Naive thymus-derived CD8-positive, alpha-beta T cell (primary cell): ENCODE data around the gene KIRREL3. TPM values are rescaled to one million over a fixed set of nuclear protein-coding genes. Genes with fewer than 3 reads are reported as not detected.

Experiments used
- ATAC-seq, 2 donors: fragments of 150-1000 bp; cut with Tn5 transposase in 1 of 2; sonication (Bioruptor Pico), chemical (Tn5 transposase) in 1 of 2; 1 replicate in 1 of 2; 2 replicates in 1 of 2; pipeline ENCODE4 v1.10.0; 2021; ENCODE audit warnings: mild to moderate bottlenecking in 2 of 2, moderate library complexity in 2 of 2
- POLR2A ChIA-PET: fragments of 350-600 bp; sonication (Branson Sonifier 250); formaldehyde crosslinking; loops from one replicate; lab custom pipeline; 2021; ENCODE audit warnings: antibody characterized with exemption; lab: Charles Lee
- DNase-seq, 10 donors: peaks; one replicate each; pipeline versions ENCODE4 v3.0.0 to v3.0.0-alpha.2; 2020 to 2022
- H3K27ac Mint-ChIP-seq, 10 donors: one replicate each; pipeline ENCODE4 v1.8.0; 2020 to 2022; ENCODE audit warnings: mild to moderate bottlenecking in 10 of 10, mixed read lengths in 10 of 10, moderate library complexity in 4 of 10, inconsistent platforms in 1 of 10
- H3K27me3 Mint-ChIP-seq, 5 donors: one replicate each; pipeline ENCODE4 v1.8.0; 2021 to 2022; ENCODE audit warnings: mixed read lengths in 5 of 5
- H3K36me3 Mint-ChIP-seq, 3 donors: one replicate each; pipeline ENCODE4 v1.8.0; 2020 to 2022; ENCODE audit warnings: mixed read lengths in 3 of 3, mild to moderate bottlenecking in 2 of 3, inconsistent platforms in 1 of 3
- H3K4me1 Mint-ChIP-seq, 4 donors: one replicate each; pipeline ENCODE4 v1.8.0; 2021 to 2022; ENCODE audit warnings: mixed read lengths in 4 of 4
- H3K4me3 Mint-ChIP-seq, 10 donors: one replicate each; pipeline ENCODE4 v1.8.0; 2020 to 2022; ENCODE audit warnings: mild to moderate bottlenecking in 10 of 10, mixed read lengths in 10 of 10, moderate library complexity in 6 of 10, inconsistent platforms in 1 of 10
- H3K9me3 Mint-ChIP-seq, 9 donors: one replicate each; pipeline ENCODE4 v1.8.0; 2020 to 2022; ENCODE audit warnings: mixed read lengths in 9 of 9, mild to moderate bottlenecking in 3 of 9, inconsistent platforms in 1 of 9, moderate library complexity in 1 of 9
- polyA plus RNA-seq, 3 donors: library from polyadenylated mRNA; unstranded; fragments of 300-500 nt; fragmentation: Illumina TruSeq; gene quantifications; one replicate each; pipeline ENCODE4 v1.2.3, GENCODE V29; 2021
- total RNA-seq, 8 experiments: library from RNA in 2 of 8; stranded (reverse) in 2 of 8; gene quantifications; one replicate each; pipeline ENCODE4 v1.2.3 and lab custom pipeline; 2021 to 2026

KIRREL3 gene
- total RNA-seq (not detected), polyA plus RNA-seq (not detected), total RNA-seq (lab: John Stamatoyannopoulos, UW) (0 to 0.08 (median 0) reads per million in 6 experiments)

DNA sequence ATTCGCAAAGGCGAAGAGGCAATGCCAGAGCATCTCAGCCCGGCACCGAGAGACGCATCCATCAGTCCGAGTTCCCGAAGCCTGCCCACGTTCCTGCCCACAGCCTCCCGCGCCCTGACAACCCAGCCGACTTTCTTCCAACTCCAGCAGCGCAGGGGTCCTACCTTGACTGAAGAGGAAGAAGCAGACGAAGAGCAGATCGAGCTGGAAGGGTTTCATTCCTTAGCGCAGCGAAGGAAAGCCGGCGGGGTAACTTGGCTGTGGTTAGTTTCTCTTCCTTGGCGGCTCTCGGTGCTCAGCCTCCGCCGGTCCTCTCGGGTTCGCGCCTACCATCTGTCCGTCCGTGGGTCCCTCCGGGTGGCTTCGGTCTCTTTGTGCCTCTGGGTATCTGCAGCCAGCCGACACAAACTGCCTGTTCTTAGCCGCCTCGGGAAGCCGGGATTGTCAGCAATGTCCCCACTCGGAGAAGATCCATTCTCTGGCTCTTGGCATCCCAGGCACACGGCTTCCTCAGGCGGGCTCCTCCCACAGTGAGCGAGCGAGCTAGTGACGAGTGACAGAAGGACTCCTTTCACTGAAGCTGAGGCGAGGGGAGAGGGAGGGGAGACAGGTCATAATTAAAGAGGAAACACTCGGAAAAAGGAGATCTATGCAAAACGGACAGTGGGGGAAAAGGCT, at the start of gene KIRREL3:
KIRREL3 (minus strand) TSS at position 480 of the 678 bp plus-strand sequence.
- peaks cover 16 to 58% (median 42%) of the 10 kb centered on the region in 5 donors for H3K27me3 Mint-ChIP-seq

GRCh38 chr11:127050186-127050585, 49.6 kb upstream of the KIRREL3 start:
- Mint-ChIP-seq H3K9me3 (no peaks in the 10 kb centered on the region), H3K27ac (no peak overlapping the region), H3K36me3 (no peaks in the 10 kb centered on the region), H3K27me3 (peaks cover 0 to 8% (median 0%) of the 10 kb centered on the region in 5 donors), H3K4me1 (no peaks in the 10 kb centered on the region), H3K4me3 (no peak overlapping the region)
- POLR2A ChIA-PET = no interaction called here
- no peak for ATAC-seq
- no peak for DNase-seq

More for the DNA sequence above, at the start of gene KIRREL3:
- H3K27ac Mint-ChIP-seq = no peak within 1 kb of the TSS
- H3K4me3 Mint-ChIP-seq = no peak within 1 kb of the TSS
- H3K4me1 Mint-ChIP-seq = peaks cover 0 to 3% (median under 1%) of the 10 kb centered on the region in 4 donors
- peaks cover 0 to 3% (median 0%) of the 10 kb centered on the region in 9 donors for H3K9me3 Mint-ChIP-seq
- DNase-seq (no peak), ATAC-seq (no peak)
- POLR2A ChIA-PET = no interaction called here
- no peaks in the 10 kb centered on the region for H3K36me3 Mint-ChIP-seq

DNA sequence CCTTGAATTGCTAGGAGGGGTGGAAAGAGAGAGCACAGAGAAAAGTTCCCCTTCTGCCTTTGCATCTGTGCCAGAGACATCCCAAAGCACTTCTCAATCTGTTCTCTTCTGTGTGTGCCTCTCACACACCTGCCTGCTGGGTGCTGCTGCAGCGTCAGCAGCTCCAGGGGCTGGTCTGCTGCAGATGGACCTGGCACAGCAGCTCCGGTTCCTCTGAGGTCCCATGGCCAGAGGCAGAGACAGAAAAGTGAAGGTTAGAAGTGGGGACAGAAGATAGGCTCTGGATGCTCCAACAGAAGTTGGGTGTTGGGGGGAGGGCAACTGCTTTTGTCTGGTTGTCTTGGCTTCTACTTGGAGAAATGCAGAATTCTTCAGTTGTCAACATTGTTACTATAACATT, 48.9 kb upstream of the KIRREL3 start:
- H3K27me3 Mint-ChIP-seq = peaks cover 0 to 8% (median 0%) of the 10 kb centered on the region in 5 donors
- ATAC-seq (no peak), DNase-seq (no peak)
- H3K4me3 Mint-ChIP-seq = no peak overlapping the region
- no peak overlapping the region for H3K27ac Mint-ChIP-seq
- H3K36me3 Mint-ChIP-seq = no peaks in the 10 kb centered on the region
- H3K9me3 Mint-ChIP-seq = no peaks in the 10 kb centered on the region
- POLR2A ChIA-PET = no interaction called here
- H3K4me1 Mint-ChIP-seq = no peaks in the 10 kb centered on the region

DNA sequence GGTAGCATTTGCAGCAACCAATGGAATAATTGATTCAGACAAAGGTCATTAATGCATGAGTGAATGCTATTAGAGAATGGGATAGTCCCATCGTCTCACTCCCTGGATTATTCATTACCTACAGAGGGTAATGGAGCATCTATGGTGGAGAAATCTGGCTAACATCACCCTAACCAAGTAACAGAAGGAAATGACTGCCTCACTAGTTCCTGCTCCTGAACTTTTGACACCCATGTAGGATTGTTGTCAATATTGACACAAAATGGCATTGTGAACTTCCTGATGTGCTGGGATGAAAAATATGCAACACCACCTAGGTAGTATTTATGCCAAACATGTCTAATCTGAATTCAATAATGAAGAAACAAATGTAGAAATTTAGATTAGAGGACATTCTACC, 44.0 kb upstream of the KIRREL3 start:
- peaks cover 0 to 14% (median 2%) of the 10 kb centered on the region in 5 donors for H3K27me3 Mint-ChIP-seq
- peaks cover 0 to 8% (median 0%) of the 10 kb centered on the region in 9 donors for H3K9me3 Mint-ChIP-seq
- DNase-seq (no peak), ATAC-seq (no peak)
- POLR2A ChIA-PET = no interaction called here
- no peak overlapping the region for H3K4me3 Mint-ChIP-seq
- H3K36me3 Mint-ChIP-seq = no peaks in the 10 kb centered on the region
- H3K4me1 Mint-ChIP-seq = no peaks in the 10 kb centered on the region
- no peak overlapping the region for H3K27ac Mint-ChIP-seq

GRCh38 chr11:127042445-127042844, 41.9 kb upstream of the KIRREL3 start:
- Mint-ChIP-seq H3K27me3 (peaks cover 4 to 26% (median 14%) of the 10 kb centered on the region in 5 donors), H3K27ac (no peak overlapping the region), H3K36me3 (no peaks in the 10 kb centered on the region), H3K9me3 (peaks cover 0 to 8% (median 0%) of the 10 kb centered on the region in 9 donors), H3K4me1 (no peaks in the 10 kb centered on the region), H3K4me3 (no peak overlapping the region)
- no peak for ATAC-seq
- POLR2A ChIA-PET = no interaction called here
- DNase-seq = no peak

- DNase-seq = no peak
- no peaks in the 10 kb centered on the region for H3K4me1 Mint-ChIP-seq
- peaks cover 7 to 26% (median 15%) of the 10 kb centered on the region in 5 donors for H3K27me3 Mint-ChIP-seq
- no peak for ATAC-seq
- no peak overlapping the region for H3K27ac Mint-ChIP-seq
- no peaks in the 10 kb centered on the region for H3K36me3 Mint-ChIP-seq
- no peak overlapping the region for H3K4me3 Mint-ChIP-seq
- H3K9me3 Mint-ChIP-seq = peaks cover 0 to 8% (median 0%) of the 10 kb centered on the region in 9 donors
- POLR2A ChIA-PET = no interaction called here
These were observed 39.0 kb upstream of the KIRREL3 start for GRCh38 chr11:127039591-127039990.

- no peaks in the 10 kb centered on the region for H3K4me1 Mint-ChIP-seq
- H3K9me3 Mint-ChIP-seq = peaks cover 0 to 17% (median 3%) of the 10 kb centered on the region in 9 donors
- no peak overlapping the region for H3K27ac Mint-ChIP-seq
- POLR2A ChIA-PET = no interaction called here
- DNase-seq (no peak), ATAC-seq (no peak)
- H3K4me3 Mint-ChIP-seq = no peak overlapping the region
- H3K36me3 Mint-ChIP-seq = no peaks in the 10 kb centered on the region
- peaks cover 7 to 27% (median 14%) of the 10 kb centered on the region in 5 donors for H3K27me3 Mint-ChIP-seq
These were observed 37.0 kb upstream of the KIRREL3 start for GRCh38 chr11:127037596-127037995.

DNA sequence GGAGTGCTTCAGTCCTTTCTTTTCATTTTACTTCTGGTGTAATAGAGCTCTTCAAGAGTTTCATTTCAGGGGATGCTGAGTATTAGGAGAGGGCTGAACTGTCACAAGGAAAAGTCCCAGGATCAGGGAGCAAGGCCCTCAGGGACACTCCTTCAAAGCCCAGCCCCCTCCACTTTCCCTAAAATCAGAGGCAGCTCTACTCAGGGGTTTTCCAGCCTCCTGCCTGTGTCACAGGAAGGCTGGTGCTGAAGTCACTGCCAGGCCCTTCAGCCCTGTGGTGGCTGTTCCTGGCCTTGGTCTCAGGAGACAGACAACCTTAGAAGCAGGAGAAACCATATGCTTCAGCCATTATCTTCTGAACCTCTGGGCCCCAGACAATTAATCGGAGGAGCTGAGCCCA, 36.4 kb upstream of the KIRREL3 start:
- Mint-ChIP-seq H3K36me3 (no peaks in the 10 kb centered on the region), H3K27ac (no peak overlapping the region), H3K4me3 (no peak overlapping the region), H3K4me1 (no peaks in the 10 kb centered on the region), H3K9me3 (peaks cover 0 to 15% (median 4%) of the 10 kb centered on the region in 9 donors), H3K27me3 (peaks cover 7 to 24% (median 13%) of the 10 kb centered on the region in 5 donors)
- no peak for ATAC-seq
- POLR2A ChIA-PET = no interaction called here
- DNase-seq = no peak

DNA sequence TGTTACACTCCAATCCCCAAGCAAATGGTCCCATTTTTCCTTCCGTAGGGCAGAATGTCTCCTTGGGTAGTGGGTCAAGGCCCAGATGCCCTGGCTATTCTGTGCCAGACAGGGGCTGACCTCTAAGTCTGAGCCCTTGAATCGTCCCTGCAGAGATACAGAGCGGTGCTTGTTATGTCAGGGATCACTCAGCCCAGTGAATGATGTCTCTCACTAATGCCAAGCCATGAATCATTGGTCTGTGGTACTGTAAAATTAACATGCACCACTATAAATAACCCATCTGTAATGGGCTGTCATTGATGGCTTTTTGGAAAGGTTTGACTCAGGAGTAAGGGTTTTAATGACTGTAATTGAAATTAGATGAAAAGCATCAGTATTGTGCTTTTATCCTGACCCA, 35.3 kb upstream of the KIRREL3 start:
- no peaks in the 10 kb centered on the region for H3K4me1 Mint-ChIP-seq

GRCh38 chr11:127034973-127035372, 34.4 kb upstream of the KIRREL3 start:
- no peaks in the 10 kb centered on the region for H3K36me3 Mint-ChIP-seq
- H3K27me3 Mint-ChIP-seq = peaks cover 7 to 24% (median 10%) of the 10 kb centered on the region in 5 donors
- no peak for DNase-seq
- H3K4me1 Mint-ChIP-seq = no peaks in the 10 kb centered on the region
- H3K4me3 Mint-ChIP-seq = no peak overlapping the region
- no peak for ATAC-seq
- H3K9me3 Mint-ChIP-seq = peaks cover 0 to 15% (median 4%) of the 10 kb centered on the region in 9 donors
- H3K27ac Mint-ChIP-seq = no peak overlapping the region
- POLR2A ChIA-PET = no interaction called here

More for the DNA sequence above, 35.3 kb upstream of the KIRREL3 start:
- Mint-ChIP-seq H3K36me3 (no peaks in the 10 kb centered on the region), H3K27ac (no peak overlapping the region), H3K9me3 (peaks cover 0 to 15% (median 4%) of the 10 kb centered on the region in 9 donors), H3K4me3 (no peak overlapping the region), H3K27me3 (peaks cover 7 to 24% (median 10%) of the 10 kb centered on the region in 5 donors)
- POLR2A ChIA-PET = no interaction called here
- ATAC-seq = no peak
- no peak for DNase-seq

- POLR2A ChIA-PET = no interaction called here
- Mint-ChIP-seq H3K27ac (no peak overlapping the region), H3K36me3 (no peaks in the 10 kb centered on the region), H3K9me3 (peaks cover 0 to 10% (median 4%) of the 10 kb centered on the region in 9 donors), H3K4me1 (no peaks in the 10 kb centered on the region), H3K27me3 (peaks cover 0 to 16% (median 7%) of the 10 kb centered on the region in 5 donors), H3K4me3 (no peak overlapping the region)
- ATAC-seq (no peak), DNase-seq (no peak)
These were observed 28.1 kb upstream of the KIRREL3 start for GRCh38 chr11:127028648-127029047.

DNA sequence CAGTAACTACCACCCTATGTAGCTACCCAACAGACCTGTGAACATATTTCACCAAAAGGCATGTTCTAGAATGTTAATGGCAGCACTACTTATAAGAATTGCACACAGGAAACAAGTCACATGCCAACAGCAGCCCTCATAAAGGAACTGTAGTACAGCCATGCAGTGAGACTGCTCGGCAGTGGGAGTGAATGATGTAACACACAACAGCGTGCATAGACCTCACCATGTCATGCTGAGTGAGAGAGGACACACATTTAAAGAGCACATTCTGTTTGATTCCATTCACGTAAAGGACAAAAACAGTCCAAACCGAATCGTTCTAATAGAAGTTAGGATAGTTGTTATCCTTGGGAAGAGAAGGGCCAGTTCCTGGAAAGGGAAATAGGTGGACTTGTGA, 27.2 kb upstream of the KIRREL3 start:
- H3K27me3 Mint-ChIP-seq = peaks cover 0 to 12% (median 7%) of the 10 kb centered on the region in 5 donors
- H3K9me3 Mint-ChIP-seq = peaks cover 0 to 3% (median 2%) of the 10 kb centered on the region in 9 donors
- H3K4me1 Mint-ChIP-seq = no peaks in the 10 kb centered on the region
- POLR2A ChIA-PET = no interaction called here
- no peak overlapping the region for H3K4me3 Mint-ChIP-seq
- H3K36me3 Mint-ChIP-seq = no peaks in the 10 kb centered on the region
- no peak for DNase-seq
- ATAC-seq = no peak
- no peak overlapping the region for H3K27ac Mint-ChIP-seq

- Mint-ChIP-seq H3K36me3 (no peaks in the 10 kb centered on the region), H3K4me1 (no peaks in the 10 kb centered on the region), H3K27ac (no peak overlapping the region), H3K27me3 (peaks cover 0 to 12% (median 7%) of the 10 kb centered on the region in 5 donors), H3K4me3 (no peak overlapping the region), H3K9me3 (no peaks in the 10 kb centered on the region)
- no peak for ATAC-seq
- no peak for DNase-seq
- POLR2A ChIA-PET = no interaction called here
These were observed 26.4 kb upstream of the KIRREL3 start for GRCh38 chr11:127027000-127027399.
